Lower leg skin (tissue), 3 donors: Measurements from ENCODE around the gene PKD2.

Experiments
- CTCF ChIP-seq, 3 donors: fragments of 450-650 bp; IDR thresholded peaks; one replicate each; pipeline ENCODE4 v1.5.1; 2016; ENCODE audit warnings: antibody characterized with exemption in 3 of 3, mild to moderate bottlenecking in 3 of 3, moderate library complexity in 2 of 3
- POLR2A ChIP-seq, 2 donors: fragments of 450-650 bp; IDR thresholded peaks; one replicate each; pipeline ENCODE4 v1.6.1; 2016 to 2017; ENCODE audit warnings: antibody characterized with exemption in 2 of 2, mild to moderate bottlenecking in 1 of 2, moderate library complexity in 1 of 2

- TF ChIP-seq CTCF (IDR thresholded peaks at IDR 0.05) (no peak), POLR2A (IDR thresholded peaks at IDR 0.05) (no peak)
Observed at GRCh38 chr4:88097781-88098180, 90.3 kb downstream of the PKD2 start.
